Measurements from ENCODE around the gene PLA2R1.

- TF ChIP-seq CTCF (IDR thresholded peaks at IDR 0.05; ENCODE audit: poor library complexity, severe bottlenecking), result no peak
- no peak for TF ChIP-seq RAD21 (conservative IDR thresholded peaks at IDR 0.05)
- TF ChIP-seq EP300 (conservative IDR thresholded peaks at IDR 0.05; ENCODE audit: poor library complexity, severe bottlenecking), result no peak
- TF ChIP-seq POLR2AphosphoS5 (IDR thresholded peaks at IDR 0.05), result no peak
- TF ChIP-seq TAF1 (IDR thresholded peaks at IDR 0.05; ENCODE audit: low read depth), result no peak
- TF ChIP-seq EZH2 (IDR thresholded peaks at IDR 0.05; ENCODE audit: borderline replicate concordance, insufficient read depth, low read length, poor library complexity, severe bottlenecking), result no peak
- no peak for TF ChIP-seq REST (IDR thresholded peaks at IDR 0.05; ENCODE audit: borderline replicate concordance)
Measured at GRCh38 chr2:159904959-159905305, 157.5 kb downstream of the PLA2R1 start.

Data from neural cell (in vitro differentiated cells).